ENCODE measurements around the gene TMEM234.

TMEM234 gene

GRCh38 chr1:32200226-32201010 is 21.7 kb downstream of the TMEM234 start, which contains the start of gene CCDC28B:
TSS of gene CCDC28B (plus strand) at chr1:32200595. CDS start at chr1:32201936, 1,341 bp downstream.
- no peak for TF ChIP-seq Cebpa-rat (IDR thresholded peaks at IDR 0.05)
- Histone ChIP-seq H3K4me3 (peak within 1 kb of the TSS; percentile 54 to 73 (median 70)), H3K36me3 (peaks cover 28 to 44% (median 33%) of the 10 kb centered on the region in 11 experiments), H3K27me3 (no peaks in the 10 kb centered on the region), H3K9me3 (replicated peaks in 1 of 11) (no peaks in the 10 kb centered on the region), H3K27ac (peak within 1 kb of the TSS in 10 of 11 experiments; percentile 53 to 73 (median 67); a peak in 20 of 22 replicates), H3K9ac (peak within 1 kb of the TSS; percentile 52 to 79 (median 75); a peak in 21 of 22 replicates), H3K4me1 (peaks cover 27 to 63% (median 56%) of the 10 kb centered on the region in 10 experiments), H4K20me1 (peaks cover 1 to 47% (median 36%) of the 10 kb centered on the region in 11 experiments; a peak in 21 of 22 replicates), H3K4me2 (peak within 1 kb of the TSS; percentile 91 to 98 (median 95))

GRCh38 chr1:32199717-32200072 is 22.5 kb downstream of the TMEM234 start:
- H3K4me2 ChIP-seq, result peak overlapping the region; percentile 91 to 98 (median 95)
- peak overlapping the region in 6 of 11 experiments; percentile 63 to 73 (median 69); a peak in 9 of 22 replicates for H3K27ac ChIP-seq
- peaks cover 8 to 54% (median 44%) of the 10 kb centered on the region in 11 experiments; a peak in 21 of 22 replicates for H4K20me1 ChIP-seq
- peak overlapping the region in 9 of 11 experiments; percentile 63 to 79 (median 75); a peak in 12 of 22 replicates for H3K9ac ChIP-seq
- no peak for TF ChIP-seq Cebpa-rat (IDR thresholded peaks at IDR 0.05)
- H3K4me3 ChIP-seq, result peak overlapping the region in 6 of 10 experiments; percentile 61 to 73 (median 70); a peak in 9 of 20 replicates
- peaks cover 36 to 51% (median 40%) of the 10 kb centered on the region in 11 experiments for H3K36me3 ChIP-seq
- no peaks in the 10 kb centered on the region for H3K9me3 ChIP-seq (replicated peaks in 1 of 11)
- no peaks in the 10 kb centered on the region for H3K27me3 ChIP-seq
- peaks cover 22 to 64% (median 58%) of the 10 kb centered on the region in 10 experiments for H3K4me1 ChIP-seq

DNA sequence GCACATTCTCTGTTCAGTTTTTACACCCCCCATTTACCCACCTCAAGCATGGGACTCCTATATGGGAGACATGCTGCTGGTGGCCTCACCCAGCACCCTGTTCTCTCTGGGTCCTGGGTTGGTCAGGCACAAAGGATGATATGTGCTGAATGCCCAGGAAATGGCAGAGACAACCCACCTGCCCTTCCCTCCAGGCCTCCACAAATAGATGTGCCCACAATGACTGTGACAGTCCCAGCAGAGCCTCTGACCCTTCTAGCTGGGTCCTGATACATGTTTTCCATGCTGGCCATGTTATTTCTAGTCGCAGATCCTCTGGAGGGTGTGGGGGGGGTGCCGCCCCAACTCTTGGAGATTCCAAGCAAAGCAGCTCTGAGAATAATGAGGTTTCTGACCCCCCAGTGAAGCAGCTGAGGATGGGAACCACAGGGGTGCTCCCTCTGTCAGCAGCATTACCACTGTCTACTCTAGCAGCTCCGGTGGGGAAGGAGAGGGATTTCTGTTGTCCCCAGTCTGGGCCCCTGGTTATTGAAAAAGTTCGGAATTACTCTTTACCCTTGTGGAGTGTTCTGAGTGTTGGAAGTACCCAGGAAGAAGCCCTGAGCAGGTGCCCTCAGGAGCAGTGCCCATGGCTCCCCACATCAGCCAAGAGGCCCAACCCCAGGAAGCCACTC is 23.0 kb downstream of the TMEM234 start:
- peak overlapping the region; percentile 91 to 98 (median 95) for H3K4me2 ChIP-seq
- no peak overlapping the region for H3K4me3 ChIP-seq
- peaks cover 22 to 68% (median 60%) of the 10 kb centered on the region in 10 experiments for H3K4me1 ChIP-seq
- no peaks in the 10 kb centered on the region for H3K27me3 ChIP-seq
- no peaks in the 10 kb centered on the region for H3K9me3 ChIP-seq (replicated peaks in 1 of 11)
- H3K27ac ChIP-seq, result peak overlapping the region in 5 of 11 experiments; percentile 63 to 73 (median 68); a peak in 4 of 22 replicates
- peaks cover 41 to 53% (median 45%) of the 10 kb centered on the region in 11 experiments for H3K36me3 ChIP-seq
- peaks cover 13 to 59% (median 49%) of the 10 kb centered on the region in 11 experiments; a peak in 21 of 22 replicates for H4K20me1 ChIP-seq
- peak overlapping the region in 5 of 11 experiments; percentile 70 to 79 (median 78); a peak in 5 of 22 replicates for H3K9ac ChIP-seq
- TF ChIP-seq Cebpa-rat (IDR thresholded peaks at IDR 0.05), result no peak

DNA sequence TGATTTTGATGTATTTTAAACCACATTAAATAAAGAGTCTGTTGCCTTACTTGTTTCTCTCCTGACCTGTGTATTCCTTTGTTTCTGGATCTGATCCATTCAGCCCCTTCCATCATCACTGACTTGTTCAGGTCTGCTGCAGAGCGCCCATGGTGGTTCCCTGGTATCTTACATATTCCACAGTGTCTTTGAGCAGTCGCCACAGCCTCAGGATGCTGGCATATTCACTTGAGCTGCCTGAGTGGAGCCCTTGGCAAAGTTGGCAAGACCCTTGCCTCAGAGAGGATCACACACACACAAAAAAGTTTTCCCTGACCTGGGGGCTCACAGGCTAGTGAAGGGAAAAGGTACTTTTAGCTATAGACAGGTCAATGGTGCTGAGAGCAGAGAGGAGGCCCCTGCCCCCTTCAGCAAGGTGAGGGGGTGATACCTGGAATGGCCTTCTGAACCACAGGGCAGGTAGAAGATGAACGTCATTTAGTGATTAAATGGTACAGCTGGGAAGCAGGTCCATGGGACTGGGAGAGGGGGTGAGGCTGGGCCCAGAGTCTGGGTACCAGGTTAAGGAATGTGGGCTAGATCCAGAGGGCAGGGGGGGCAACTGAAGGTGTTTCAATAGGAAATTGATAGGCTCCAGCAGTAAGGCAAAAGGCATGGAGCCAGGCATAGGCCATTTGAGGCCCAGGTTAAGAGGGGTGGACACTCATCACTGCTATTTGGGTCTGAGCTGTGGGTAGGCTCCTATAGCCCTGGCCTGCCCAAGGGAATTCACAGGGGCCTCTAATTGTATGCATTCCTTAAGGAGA is 23.7 kb downstream of the TMEM234 start:
- H3K27me3 ChIP-seq, result no peaks in the 10 kb centered on the region
- H3K4me1 ChIP-seq, result peaks cover 22 to 70% (median 60%) of the 10 kb centered on the region in 10 experiments
- peaks cover 48 to 56% (median 53%) of the 10 kb centered on the region in 11 experiments for H3K36me3 ChIP-seq
- no peaks in the 10 kb centered on the region for H3K9me3 ChIP-seq (replicated peaks in 1 of 11)
- H3K4me2 ChIP-seq, result peak overlapping the region in 7 of 11 experiments; percentile 4 to 96 (median 92); a peak in 3 of 22 replicates
- no peak overlapping the region for H3K27ac ChIP-seq
- peaks cover 13 to 67% (median 56%) of the 10 kb centered on the region in 11 experiments; a peak in 21 of 22 replicates for H4K20me1 ChIP-seq
- TF ChIP-seq Cebpa-rat (IDR thresholded peaks at IDR 0.05), result no peak
- no peak overlapping the region for H3K4me3 ChIP-seq
- H3K9ac ChIP-seq, result peak overlapping the region in 1 of 11 experiments; percentile 12; a peak in 1 of 22 replicates

DNA sequence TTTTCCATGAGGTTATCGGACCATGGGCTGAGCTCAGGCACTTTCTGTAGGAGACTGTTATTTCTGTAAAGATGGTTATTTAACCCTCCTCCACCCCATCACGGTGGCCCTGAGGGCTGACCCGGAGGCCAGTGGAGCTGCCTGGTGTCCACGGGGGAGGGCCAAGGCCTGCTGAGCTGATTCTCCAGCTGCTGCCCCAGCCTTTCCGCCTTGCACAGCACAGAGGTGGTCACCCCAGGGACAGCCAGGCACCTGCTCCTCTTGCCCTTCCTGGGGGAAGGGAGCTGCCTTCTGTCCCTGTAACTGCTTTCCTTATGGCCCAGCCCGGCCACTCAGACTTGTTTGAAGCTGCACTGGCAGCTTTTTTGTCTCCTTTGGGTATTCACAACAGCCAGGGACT is 24.3 kb downstream of the TMEM234 start:
- peaks cover 13 to 73% (median 61%) of the 10 kb centered on the region in 11 experiments; a peak in 21 of 22 replicates for H4K20me1 ChIP-seq
- H3K36me3 ChIP-seq, result peaks cover 54 to 62% (median 59%) of the 10 kb centered on the region in 11 experiments
- no peak overlapping the region; a peak in 2 of 22 replicates for H3K9ac ChIP-seq
- no peaks in the 10 kb centered on the region for H3K9me3 ChIP-seq (replicated peaks in 1 of 11)
- H3K4me2 ChIP-seq, result no peak overlapping the region
- no peak overlapping the region for H3K27ac ChIP-seq
- no peak overlapping the region for H3K4me3 ChIP-seq
- no peaks in the 10 kb centered on the region for H3K27me3 ChIP-seq
- peaks cover 22 to 69% (median 57%) of the 10 kb centered on the region in 10 experiments for H3K4me1 ChIP-seq
- no peak for TF ChIP-seq Cebpa-rat (IDR thresholded peaks at IDR 0.05)

DNA sequence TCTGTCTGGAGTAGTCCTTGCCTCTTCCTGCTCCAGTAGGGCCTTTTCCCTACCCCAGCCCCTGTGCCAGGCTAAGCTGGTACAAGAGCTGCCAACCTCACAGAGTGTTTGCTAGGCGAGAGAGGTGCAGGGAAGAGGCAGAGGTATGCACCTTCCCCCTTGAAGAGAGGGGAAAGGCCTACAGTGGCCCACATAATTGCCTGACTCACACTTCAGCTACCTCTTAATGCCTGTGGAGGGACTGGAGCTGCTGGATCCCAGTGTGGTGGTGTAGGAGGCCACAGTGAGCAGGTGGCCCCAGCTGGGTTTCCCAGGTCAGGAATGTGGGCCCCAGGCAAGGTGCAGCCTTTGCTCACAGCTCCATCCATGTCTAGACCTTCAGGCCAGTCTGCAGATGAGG is 25.1 kb downstream of the TMEM234 start:
- Histone ChIP-seq H3K27ac (0 out of 22 replicates have a peak overlapping the region, but pooled peaks of 1 of the 11 experiments have one; percentile 12), H3K4me2 (no peak overlapping the region), H4K20me1 (peaks cover 13 to 80% (median 68%) of the 10 kb centered on the region in 11 experiments; a peak in 21 of 22 replicates), H3K36me3 (peaks cover 62 to 70% (median 66%) of the 10 kb centered on the region in 11 experiments), H3K4me3 (no peak overlapping the region), H3K4me1 (peaks cover 21 to 62% (median 51%) of the 10 kb centered on the region in 10 experiments), H3K9ac (0 out of 22 replicates have a peak overlapping the region, but pooled peaks of 1 of the 11 experiments have one; percentile 6), H3K9me3 (replicated peaks in 1 of 11) (no peaks in the 10 kb centered on the region), H3K27me3 (no peaks in the 10 kb centered on the region)
- TF ChIP-seq Cebpa-rat (IDR thresholded peaks at IDR 0.05), result no peak

- no peak for TF ChIP-seq Cebpa-rat (IDR thresholded peaks at IDR 0.05)
- no peak overlapping the region for H3K27ac ChIP-seq
- H3K27me3 ChIP-seq, result no peaks in the 10 kb centered on the region
- no peak overlapping the region for H3K4me3 ChIP-seq
- H3K9ac ChIP-seq, result no peak overlapping the region
- peaks cover 15 to 89% (median 77%) of the 10 kb centered on the region in 11 experiments; a peak in 21 of 22 replicates for H4K20me1 ChIP-seq
- peak overlapping the region in 7 of 11 experiments; percentile 5 to 49 (median 31); a peak in 11 of 22 replicates for H3K4me2 ChIP-seq
- peaks cover 71 to 79% (median 75%) of the 10 kb centered on the region in 11 experiments for H3K36me3 ChIP-seq
- H3K9me3 ChIP-seq (replicated peaks in 1 of 11), result no peaks in the 10 kb centered on the region
- H3K4me1 ChIP-seq, result peaks cover 12 to 55% (median 43%) of the 10 kb centered on the region in 10 experiments
Observed at GRCh38 chr1:32195972-32196823, 26.0 kb downstream of the TMEM234 start.

All from BLaER1 treated with 17β-estradiol and CSF1 and Interleukin-3, amounts not matched to agents 10 nM and 100 nM (cell line).